SK-N-DZ (cell line): ENCODE data around the gene ANKRD29.
"Not testable (repeated sequence)": the region's sequence is repeated elsewhere in the genome, so short reads cannot be mapped to it uniquely, and the experiment has no call there.

Experiments
- DNase-seq: peaks from one replicate; pipeline ENCODE4 v3.0.0-alpha.2; 2015; ENCODE audit warnings: low spot score

Gene ANKRD29

GRCh38 chr18:23616258-23616657 is 46.5 kb downstream of the ANKRD29 start:
- DNase-seq = no peak

GRCh38 chr18:23614891-23615290 is 47.8 kb downstream of the ANKRD29 start:
- DNase-seq = no peak

GRCh38 chr18:23614413-23614812 is 48.3 kb downstream of the ANKRD29 start:
- no peak for DNase-seq

GRCh38 chr18:23613091-23613475 is 49.6 kb downstream of the ANKRD29 start:
- not testable (repeated sequence) for DNase-seq

GRCh38 chr18:23612434-23613090 is 50.1 kb downstream of the ANKRD29 start:
- no peak for DNase-seq

- DNase-seq = peak; percentile 63
Measured at GRCh38 chr18:23609390-23610023, 53.2 kb downstream of the ANKRD29 start.

GRCh38 chr18:23608211-23608610 is 54.5 kb downstream of the ANKRD29 start:
- no peak for DNase-seq

- DNase-seq = no peak
Measured at GRCh38 chr18:23605941-23606340, 56.8 kb downstream of the ANKRD29 start.

GRCh38 chr18:23599809-23600208 is 62.9 kb downstream of the ANKRD29 start:
- no peak for DNase-seq

GRCh38 chr18:23596183-23596582 is 66.5 kb downstream of the ANKRD29 start:
- no peak for DNase-seq

GRCh38 chr18:23595591-23595990 is 67.1 kb downstream of the ANKRD29 start:
- DNase-seq = no peak

GRCh38 chr18:23593720-23594119 is 69.0 kb downstream of the ANKRD29 start:
- DNase-seq = no peak

- no peak for DNase-seq
Measured at GRCh38 chr18:23592911-23593310, 69.8 kb downstream of the ANKRD29 start.

GRCh38 chr18:23591011-23591410 is 71.7 kb downstream of the ANKRD29 start:
- no peak for DNase-seq

- no peak for DNase-seq
Measured at GRCh38 chr18:23588836-23589560, 73.7 kb downstream of the ANKRD29 start.

- DNase-seq = no peak
Measured at GRCh38 chr18:23587220-23587642, 75.5 kb downstream of the ANKRD29 start.

GRCh38 chr18:23586249-23587196 is 76.2 kb downstream of the ANKRD29 start, which contains the start of gene NPC1:
TSS of gene NPC1 (minus strand) at chr18:23586506. CDS start at chr18:23586343, 163 bp downstream.
- peak; percentile 88 for DNase-seq

- DNase-seq = no peak
Measured at GRCh38 chr18:23585897-23586248, 76.8 kb downstream of the ANKRD29 start.

- no peak for DNase-seq
Measured at GRCh38 chr18:23585007-23585871, 77.5 kb downstream of the ANKRD29 start.
